ENCODE measurements around the gene KLHL7. TPM values are rescaled to one million over a fixed set of nuclear protein-coding genes. Genes with fewer than 3 reads are reported as not detected.
A peak's percentile ranks its signal among the peaks of the same experiment; 100 is the strongest.
"Not testable (repeated sequence)": the region's sequence is repeated elsewhere in the genome, so short reads cannot be mapped to it uniquely, and the experiment has no call there.

KLHL7 gene
- total RNA-seq, 1 donor from 2014 or later, result 1.2 TPM

- Histone ChIP-seq H3K9me3 (no peaks in the 10 kb centered on the region), H3K4me3 (no peak overlapping the region), H3K27me3 (no peaks in the 10 kb centered on the region), H3K4me1 (no peaks in the 10 kb centered on the region), H3K36me3 (no peaks in the 10 kb centered on the region), H3K27ac (no peak overlapping the region)
- TF ChIP-seq CTCF (IDR thresholded peaks at IDR 0.05), result no peak
- intact Hi-C loops (cut with DNase I), result no loop called here
- DNase-seq (ENCODE audit: low spot score in 2 of 2), result peak in 1 of 2 donors; percentile 16
Measured at GRCh38 chr7:23216021-23216420, 110.4 kb downstream of the KLHL7 start.

GRCh38 chr7:23218196-23218595, 112.6 kb downstream of the KLHL7 start:
- H3K9me3 ChIP-seq, result no peaks in the 10 kb centered on the region
- DNase-seq (ENCODE audit: low spot score in 2 of 2), result no peak
- no peaks in the 10 kb centered on the region for H3K27me3 ChIP-seq
- intact Hi-C loops (cut with DNase I), result no loop called here
- H3K27ac ChIP-seq, result no peak overlapping the region
- H3K36me3 ChIP-seq, result no peaks in the 10 kb centered on the region
- no peaks in the 10 kb centered on the region for H3K4me1 ChIP-seq
- no peak for TF ChIP-seq CTCF (IDR thresholded peaks at IDR 0.05)
- H3K4me3 ChIP-seq, result no peak overlapping the region

- Histone ChIP-seq H3K9me3 (no peaks in the 10 kb centered on the region), H3K4me1 (no peaks in the 10 kb centered on the region), H3K36me3 (no peaks in the 10 kb centered on the region), H3K4me3 (no peak overlapping the region), H3K27ac (no peak overlapping the region), H3K27me3 (no peaks in the 10 kb centered on the region)
- intact Hi-C loops (cut with DNase I), result no loop called here
- DNase-seq (ENCODE audit: low spot score in 2 of 2), result no peak
- no peak for TF ChIP-seq CTCF (IDR thresholded peaks at IDR 0.05)
Measured at GRCh38 chr7:23220690-23221305, 115.2 kb downstream of the KLHL7 start.

- Histone ChIP-seq H3K27me3 (no peaks in the 10 kb centered on the region), H3K4me3 (no peak overlapping the region), H3K4me1 (no peaks in the 10 kb centered on the region), H3K27ac (no peak overlapping the region), H3K9me3 (no peaks in the 10 kb centered on the region), H3K36me3 (no peaks in the 10 kb centered on the region)
- TF ChIP-seq CTCF (IDR thresholded peaks at IDR 0.05), result no peak
- intact Hi-C loops (cut with DNase I), result no loop called here
- no peak for DNase-seq (ENCODE audit: low spot score in 2 of 2)
Measured at GRCh38 chr7:23222439-23223030, 117.0 kb downstream of the KLHL7 start.

GRCh38 chr7:23224364-23224763, 118.8 kb downstream of the KLHL7 start:
- intact Hi-C loops (cut with DNase I); H3K36me3 ChIP-seq; H3K9me3 ChIP-seq; H3K27ac ChIP-seq; H3K27me3 ChIP-seq; DNase-seq (ENCODE audit: low spot score in 2 of 2); H3K4me1 ChIP-seq; H3K4me3 ChIP-seq: not testable (repeated sequence)

GRCh38 chr7:23226844-23227450, 121.4 kb downstream of the KLHL7 start:
- intact Hi-C loops (cut with DNase I), result no loop called here
- no peak overlapping the region for H3K27ac ChIP-seq
- no peak for TF ChIP-seq CTCF (IDR thresholded peaks at IDR 0.05)

More at GRCh38 chr7:23226844-23227450, 121.4 kb downstream of the KLHL7 start:
- Histone ChIP-seq H3K36me3 (no peaks in the 10 kb centered on the region), H3K4me3 (no peak overlapping the region), H3K4me1 (no peaks in the 10 kb centered on the region), H3K9me3 (no peaks in the 10 kb centered on the region), H3K27me3 (no peaks in the 10 kb centered on the region)
- DNase-seq (ENCODE audit: low spot score in 2 of 2), result no peak

All from ascending aorta (tissue), 2 donors.